ENCODE results near the gene APCS. TPM values are rescaled to one million over a fixed set of nuclear protein-coding genes. Genes with fewer than 3 reads are reported as not detected.

The APCS gene, protein sequence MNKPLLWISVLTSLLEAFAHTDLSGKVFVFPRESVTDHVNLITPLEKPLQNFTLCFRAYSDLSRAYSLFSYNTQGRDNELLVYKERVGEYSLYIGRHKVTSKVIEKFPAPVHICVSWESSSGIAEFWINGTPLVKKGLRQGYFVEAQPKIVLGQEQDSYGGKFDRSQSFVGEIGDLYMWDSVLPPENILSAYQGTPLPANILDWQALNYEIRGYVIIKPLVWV
- total RNA-seq: not detected

DNA sequence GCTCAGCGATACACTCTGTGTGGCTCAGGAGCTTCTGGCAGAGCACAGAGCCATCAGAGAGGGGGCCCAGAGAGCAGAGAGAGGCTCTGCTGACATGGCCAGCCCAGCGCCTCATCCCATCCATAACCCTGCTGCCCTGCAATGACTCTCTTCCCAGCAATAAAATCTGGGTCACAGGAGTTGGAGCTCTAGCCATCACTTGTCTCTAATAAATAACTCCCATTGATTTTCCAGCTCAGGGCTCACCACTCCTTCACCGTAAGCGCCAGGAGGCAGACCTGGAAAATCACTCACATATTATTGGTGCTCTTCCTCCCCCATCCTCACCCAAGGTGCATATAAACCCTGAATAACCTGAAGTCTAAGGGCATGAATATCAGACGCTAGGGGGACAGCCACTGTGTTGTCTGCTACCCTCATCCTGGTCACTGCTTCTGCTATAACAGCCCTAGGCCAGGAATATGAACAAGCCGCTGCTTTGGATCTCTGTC is at the start of gene APCS:
Gene APCS (plus strand): TSS at position 366 of the 491 bp plus-strand sequence. CDS start 96 bp downstream, at position 462.
- no peak within 1 kb of the TSS for H3K27ac ChIP-seq
- TF ChIP-seq POLR2A (IDR thresholded peaks at IDR 0.05) (no peak), POLR2AphosphoS5 (IDR thresholded peaks at IDR 0.05; ENCODE audit: insufficient read depth in 1 of 2, low read depth in 1 of 2) (no peak)
- TF ChIP-seq, protein P1, sequence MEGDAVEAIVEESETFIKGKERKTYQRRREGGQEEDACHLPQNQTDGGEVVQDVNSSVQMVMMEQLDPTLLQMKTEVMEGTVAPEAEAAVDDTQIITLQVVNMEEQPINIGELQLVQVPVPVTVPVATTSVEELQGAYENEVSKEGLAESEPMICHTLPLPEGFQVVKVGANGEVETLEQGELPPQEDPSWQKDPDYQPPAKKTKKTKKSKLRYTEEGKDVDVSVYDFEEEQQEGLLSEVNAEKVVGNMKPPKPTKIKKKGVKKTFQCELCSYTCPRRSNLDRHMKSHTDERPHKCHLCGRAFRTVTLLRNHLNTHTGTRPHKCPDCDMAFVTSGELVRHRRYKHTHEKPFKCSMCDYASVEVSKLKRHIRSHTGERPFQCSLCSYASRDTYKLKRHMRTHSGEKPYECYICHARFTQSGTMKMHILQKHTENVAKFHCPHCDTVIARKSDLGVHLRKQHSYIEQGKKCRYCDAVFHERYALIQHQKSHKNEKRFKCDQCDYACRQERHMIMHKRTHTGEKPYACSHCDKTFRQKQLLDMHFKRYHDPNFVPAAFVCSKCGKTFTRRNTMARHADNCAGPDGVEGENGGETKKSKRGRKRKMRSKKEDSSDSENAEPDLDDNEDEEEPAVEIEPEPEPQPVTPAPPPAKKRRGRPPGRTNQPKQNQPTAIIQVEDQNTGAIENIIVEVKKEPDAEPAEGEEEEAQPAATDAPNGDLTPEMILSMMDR (IDR thresholded peaks at IDR 0.05): no peak
- H3K27me3 ChIP-seq: no peaks in the 10 kb centered on the region
- no peak within 1 kb of the TSS for H3K4me3 ChIP-seq
- intact Hi-C loops (cut with DNase I): no loop called here
- no peaks in the 10 kb centered on the region for H3K36me3 ChIP-seq
- no peak for DNase-seq (ENCODE audit: extremely low spot score in 2 of 2)
- H3K4me1 ChIP-seq: no peaks in the 10 kb centered on the region
- H3K9me3 ChIP-seq: no peaks in the 10 kb centered on the region

DNA sequence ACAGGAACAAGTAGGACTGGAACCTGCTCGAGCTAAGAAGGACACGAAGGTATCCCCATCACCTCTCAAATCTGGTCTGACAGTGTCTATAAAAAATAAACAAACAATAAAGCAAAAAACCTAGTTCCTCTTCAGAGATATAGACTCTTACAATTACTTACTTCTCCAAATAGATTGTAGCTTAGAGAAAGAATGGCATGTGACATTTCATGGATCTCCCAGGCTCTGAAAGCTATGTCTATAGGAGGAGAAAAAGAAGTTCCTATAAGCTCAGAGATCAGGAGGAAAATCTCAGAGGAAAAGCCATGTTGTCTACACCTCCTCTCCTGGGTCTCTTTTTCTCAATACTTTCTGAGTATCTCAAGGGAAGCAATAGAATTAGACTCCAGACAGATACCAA is 39.5 kb upstream of the APCS start:
- TF ChIP-seq POLR2A (IDR thresholded peaks at IDR 0.05): no peak
- no peak for TF ChIP-seq POLR2AphosphoS5 (IDR thresholded peaks at IDR 0.05; ENCODE audit: insufficient read depth in 1 of 2, low read depth in 1 of 2)
- TF ChIP-seq, protein P1 (IDR thresholded peaks at IDR 0.05): no peak
- Histone ChIP-seq H3K36me3 (no peaks in the 10 kb centered on the region), H3K4me1 (no peaks in the 10 kb centered on the region), H3K27me3 (no peaks in the 10 kb centered on the region), H3K27ac (no peak overlapping the region), H3K9me3 (no peaks in the 10 kb centered on the region), H3K4me3 (no peak overlapping the region)
- no peak for DNase-seq (ENCODE audit: extremely low spot score in 2 of 2)
- intact Hi-C loops (cut with DNase I): no loop called here

DNA sequence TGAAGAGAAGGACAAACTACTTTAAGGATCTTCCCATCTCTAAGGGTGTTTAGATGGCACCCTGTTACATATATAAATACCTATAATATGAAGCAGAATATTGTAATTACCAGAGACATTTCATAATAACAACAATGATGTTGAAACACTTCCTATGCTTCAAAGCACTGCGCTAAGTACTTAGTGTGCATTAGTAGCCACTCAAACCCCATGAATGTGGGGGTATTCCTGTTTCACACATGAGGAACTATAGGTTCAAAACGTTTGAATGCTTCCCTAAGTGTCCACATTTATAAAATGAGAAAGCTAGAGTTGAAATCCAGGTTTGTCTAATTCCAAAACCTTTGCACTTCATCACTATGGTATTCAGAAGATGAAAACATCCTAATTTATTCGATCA is 33.4 kb upstream of the APCS start:
- H3K36me3 ChIP-seq: no peaks in the 10 kb centered on the region
- TF ChIP-seq, protein P1 (IDR thresholded peaks at IDR 0.05): no peak
- TF ChIP-seq POLR2AphosphoS5 (IDR thresholded peaks at IDR 0.05; ENCODE audit: insufficient read depth in 1 of 2, low read depth in 1 of 2): no peak
- TF ChIP-seq POLR2A (IDR thresholded peaks at IDR 0.05): no peak
- no peak overlapping the region for H3K4me3 ChIP-seq
- no peak overlapping the region for H3K27ac ChIP-seq
- no peaks in the 10 kb centered on the region for H3K9me3 ChIP-seq
- H3K27me3 ChIP-seq: no peaks in the 10 kb centered on the region
- H3K4me1 ChIP-seq: no peaks in the 10 kb centered on the region
- intact Hi-C loops (cut with DNase I): no loop called here
- no peak for DNase-seq (ENCODE audit: extremely low spot score in 2 of 2)

DNA sequence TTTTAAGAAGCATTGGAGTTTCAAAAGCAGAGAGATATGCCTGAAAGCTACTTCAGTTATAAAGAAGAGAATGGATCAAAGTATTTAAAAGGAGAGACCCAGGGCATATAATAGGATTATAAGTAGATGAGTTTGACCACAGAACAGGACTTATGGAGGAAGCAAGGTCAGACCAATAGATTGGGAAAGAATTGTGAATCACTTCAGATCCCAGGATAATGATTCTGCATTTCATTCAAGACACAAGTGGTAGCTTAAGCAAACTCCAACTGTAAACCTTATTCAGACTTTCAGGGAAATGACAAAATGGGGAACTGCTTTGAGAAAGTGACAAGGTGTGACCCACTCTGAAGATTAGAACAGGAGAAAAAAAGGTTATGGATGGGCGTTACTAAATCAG is 32.9 kb upstream of the APCS start:
- DNase-seq (ENCODE audit: extremely low spot score in 2 of 2): no peak
- intact Hi-C loops (cut with DNase I): no loop called here
- TF ChIP-seq, protein P1 (IDR thresholded peaks at IDR 0.05): no peak
- TF ChIP-seq POLR2A (IDR thresholded peaks at IDR 0.05) (no peak), POLR2AphosphoS5 (IDR thresholded peaks at IDR 0.05; ENCODE audit: insufficient read depth in 1 of 2, low read depth in 1 of 2) (no peak)
- no peaks in the 10 kb centered on the region for H3K36me3 ChIP-seq
- no peaks in the 10 kb centered on the region for H3K4me1 ChIP-seq
- H3K9me3 ChIP-seq: no peaks in the 10 kb centered on the region
- no peak overlapping the region for H3K27ac ChIP-seq
- H3K27me3 ChIP-seq: no peaks in the 10 kb centered on the region
- H3K4me3 ChIP-seq: no peak overlapping the region

DNA sequence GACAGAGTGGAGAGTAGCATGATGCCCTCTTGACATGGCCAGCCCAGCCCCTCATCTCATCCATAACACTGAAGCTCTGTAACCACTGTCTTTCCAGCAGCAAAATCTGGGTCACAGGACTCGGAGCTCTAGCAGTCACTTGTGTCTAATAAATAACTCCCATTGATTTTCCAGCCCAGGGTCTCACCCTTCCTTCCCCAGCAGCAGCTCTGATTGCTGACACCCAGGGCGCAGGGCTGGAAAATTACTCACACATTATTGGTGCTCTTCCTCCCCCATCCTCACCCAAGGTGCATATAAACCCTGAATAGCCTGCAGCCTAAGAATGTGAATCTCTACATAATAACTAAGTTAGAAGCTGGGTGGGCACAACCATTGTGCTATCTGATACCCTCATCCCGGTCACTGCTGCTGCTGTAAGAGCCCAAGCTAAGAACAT is 30.7 kb upstream of the APCS start:
- TF ChIP-seq, protein P1 (IDR thresholded peaks at IDR 0.05): no peak
- TF ChIP-seq POLR2AphosphoS5 (IDR thresholded peaks at IDR 0.05; ENCODE audit: insufficient read depth in 1 of 2, low read depth in 1 of 2) (no peak), POLR2A (IDR thresholded peaks at IDR 0.05) (no peak)
- Histone ChIP-seq H3K36me3 (no peaks in the 10 kb centered on the region), H3K27ac (no peak overlapping the region), H3K4me1 (no peaks in the 10 kb centered on the region), H3K4me3 (no peak overlapping the region), H3K27me3 (no peaks in the 10 kb centered on the region), H3K9me3 (no peaks in the 10 kb centered on the region)
- DNase-seq (ENCODE audit: extremely low spot score in 2 of 2): no peak
- intact Hi-C loops (cut with DNase I): no loop called here

Measured in vagina (tissue), 2 donors.